ENCODE data around the gene KRT3. TPM values are rescaled to one million over a fixed set of nuclear protein-coding genes. Genes with fewer than 3 reads are reported as not detected.

Gene KRT3
- total RNA-seq, 1 experiment from 2014 or later = not detected

GRCh38 chr12:52817003-52817698, 21.2 kb upstream of the KRT3 start:
- no peak for TF ChIP-seq EZH2phosphoT487 (IDR thresholded peaks at IDR 0.05; ENCODE audit: borderline replicate concordance)
- no peak for TF ChIP-seq ATF3 (IDR thresholded peaks at IDR 0.05)
- no peak for TF ChIP-seq REST (IDR thresholded peaks at IDR 0.05; ENCODE audit: low read depth)
- TF ChIP-seq JUND (IDR thresholded peaks at IDR 0.05) = no peak
- TF ChIP-seq SP1 (IDR thresholded peaks at IDR 0.05; ENCODE audit: low read depth) = no peak
- no peak for TF ChIP-seq ZNF274 (IDR thresholded peaks at IDR 0.05; ENCODE audit: low read depth, low read length)
- no peak for TF ChIP-seq CEBPB (IDR thresholded peaks at IDR 0.05; ENCODE audit: low read depth)
- no peak for TF ChIP-seq ELF1 (IDR thresholded peaks at IDR 0.05; ENCODE audit: borderline replicate concordance, low read depth)
- TF ChIP-seq CTCF (IDR thresholded peaks at IDR 0.05 in 2 of 3, conservative IDR thresholded peaks at IDR 0.05 in 1 of 3; ENCODE audit: borderline replicate concordance in 1 of 3, insufficient read depth in 1 of 3, low read depth in 2 of 3, low read length in 2 of 3) = no peak
- intact Hi-C loops (cut with micrococcal nuclease) = no loop called here
- Histone ChIP-seq H3K9me3 (ENCODE audit: control insufficient read depth in 1 of 2, insufficient read depth in 1 of 2, low read depth in 1 of 2, low read length in 2 of 2) (no peaks in the 10 kb centered on the region), H3K79me2 (ENCODE audit: insufficient read depth, low read length) (no peaks in the 10 kb centered on the region), H3K4me1 (ENCODE audit: control insufficient read depth in 1 of 2, insufficient read depth in 2 of 2, low read length in 2 of 2) (peaks cover 0 to 4% of the 10 kb centered on the region in 2 experiments; a peak in 2 of 4 replicates), H3K4me2 (ENCODE audit: low read length) (no peak overlapping the region), H3K9ac (ENCODE audit: low read length) (no peak overlapping the region), H3K9me2 (ENCODE audit: insufficient read depth) (no peaks in the 10 kb centered on the region), H2AFZ (ENCODE audit: low read depth, low read length, poor library complexity, severe bottlenecking) (no peak overlapping the region), H3K27me3 (ENCODE audit: insufficient read depth, low read length) (0 out of 2 replicates have a peak, but pooled peaks cover 2% of the 10 kb centered on the region), H3K4me3 (replicated peaks in 1 of 2; ENCODE audit: low read depth in 1 of 2, low read length in 2 of 2) (no peak overlapping the region), H3K27ac (ENCODE audit: low read depth, low read length) (no peak overlapping the region), H4K20me1 (ENCODE audit: insufficient read depth) (no peaks in the 10 kb centered on the region), H3K36me3 (ENCODE audit: control insufficient read depth in 1 of 2, insufficient read depth in 2 of 2, low read length in 2 of 2) (no peaks in the 10 kb centered on the region)
- ATAC-seq = no peak
- ChIA-PET POLR2A (no interaction called here), CTCF (no interaction called here), RAD21 (ENCODE audit: low non-redundant PET in 1 of 2, low total read pairs in 2 of 2, uncharacterized antibody in 2 of 2, unreplicated experiment in 2 of 2) (no interaction called here)
- DNase-seq (ENCODE audit: low read depth, low spot score) = no peak
- no TSS peak for BruUV-seq (replicated peaks)

Measured in HCT116 (cell line).